Smooth muscle cell (in vitro differentiated cells): ENCODE data around the gene CCR1. TPM values are rescaled to one million over a fixed set of nuclear protein-coding genes. Genes with fewer than 3 reads are reported as not detected.

Experiments
- DNase-seq: peaks from one replicate; lab custom pipeline; 2025; ENCODE audit not compliant: unreplicated experiment; lab: John Stamatoyannopoulos, UW
- H2AFZ ChIP-seq: fragments of 200-600 bp; sonication (generic); 2 replicates; pipeline ENCODE4 v1.6.0; 2016; ENCODE audit warnings: antibody characterized with exemption, low read depth, mild to moderate bottlenecking
- H3F3A ChIP-seq: fragments of 200-600 bp; sonication (generic); 2 replicates; pipeline ENCODE4 v1.6.0; 2017; ENCODE audit warnings: antibody characterized with exemption, low read depth
- H3K27ac ChIP-seq: fragments of 200-600 bp; sonication (generic); 2 replicates; pipeline ENCODE4 v1.5.1; 2016; ENCODE audit warnings: low read depth, mild to moderate bottlenecking
- H3K27me3 ChIP-seq: fragments of 200-600 bp; sonication (generic); 2 replicates; pipeline ENCODE4 v1.6.1; 2016; ENCODE audit warnings: low read depth, mild to moderate bottlenecking
- H3K36me3 ChIP-seq: fragments of 200-600 bp; sonication (generic); 2 replicates; pipeline ENCODE4 v1.5.1; 2016; ENCODE audit warnings: low read depth
- H3K4me1 ChIP-seq: fragments of 200-600 bp; sonication (generic); 2 replicates; pipeline ENCODE4 v1.5.1; 2016; ENCODE audit warnings: low read depth
- H3K4me2 ChIP-seq: fragments of 200-600 bp; sonication (generic); 2 replicates; pipeline ENCODE4 v1.6.0; 2016; ENCODE audit warnings: mild to moderate bottlenecking
- H3K4me3 ChIP-seq: fragments of 200-600 bp; sonication (generic); 2 replicates; pipeline ENCODE4 v1.5.1; 2016; ENCODE audit warnings: mild to moderate bottlenecking
- H3K79me2 ChIP-seq: fragments of 200-600 bp; sonication (generic); 2 replicates; pipeline ENCODE4 v1.6.0; 2016; ENCODE audit warnings: low read depth, mild to moderate bottlenecking
- H3K9ac ChIP-seq: fragments of 200-600 bp; sonication (generic); 2 replicates; pipeline ENCODE4 v1.6.0; 2016; ENCODE audit warnings: low read depth
- H3K9me3 ChIP-seq: fragments of 200-600 bp; sonication (generic); replicated peaks from 2 replicates; pipeline ENCODE4 v1.5.1; 2016; ENCODE audit warnings: low read depth
- H4K20me1 ChIP-seq: fragments of 200-600 bp; sonication (generic); 2 replicates; pipeline ENCODE4 v1.6.0; 2016; ENCODE audit warnings: low read depth
- CTCF ChIP-seq: fragments of 200-600 bp; sonication (generic); IDR thresholded peaks from 2 replicates; pipeline ENCODE4 v1.5.1; 2017; ENCODE audit warnings: borderline replicate concordance, mild to moderate bottlenecking, antibody characterized with exemption; ENCODE audit not compliant: insufficient read depth, poor library complexity, severe bottlenecking
- WGBS: methylation state at CpG from one replicate; pipeline ENCODE4 v1.1.7; 2016; ENCODE audit warnings: low lambda C conversion rate; 5-methylcytosine and 5-hydroxymethylcytosine counted together
- polyA plus RNA-seq: library from polyadenylated mRNA; unstranded; fragments of >200 nt; fragmentation: Nextera tagmentation; extraction: Ambion mirVana; gene quantifications from 2 replicates; pipeline ENCODE4 v1.2.1, GENCODE V29; 2016
- total RNA-seq: library from RNA; depleted of rRNA; stranded (reverse); fragments of >200 nt; gene quantifications from 2 replicates; pipeline ENCODE4 v1.2.3, GENCODE V29; 2014

CCR1 gene
- total and polyA plus RNA-seq, 2 experiments from 2014 or later, result 0.19 TPM; not detected in 1

- Histone ChIP-seq H3K79me2 (no peaks in the 10 kb centered on the region), H3K4me2 (no peak overlapping the region), H3K36me3 (no peaks in the 10 kb centered on the region), H3K4me1 (no peaks in the 10 kb centered on the region), H4K20me1 (no peaks in the 10 kb centered on the region), H3K4me3 (no peak overlapping the region), H3K27ac (no peak overlapping the region), H2AFZ (no peak overlapping the region), H3K9ac (no peak overlapping the region), H3K27me3 (no peaks in the 10 kb centered on the region), H3F3A (no peaks in the 10 kb centered on the region), H3K9me3 (no peaks in the 10 kb centered on the region)
- no peak for TF ChIP-seq CTCF
- 89% methylated on average over 5 of the region's 5 CpGs for WGBS
- DNase-seq, result no peak
Observed at GRCh38 chr3:46183330-46183729, 24.8 kb downstream of the CCR1 start.

- DNase-seq, result no peak
- Histone ChIP-seq H3K4me3 (no peak overlapping the region), H3F3A (no peaks in the 10 kb centered on the region), H3K9ac (no peak overlapping the region), H3K27me3 (no peaks in the 10 kb centered on the region), H3K4me2 (no peak overlapping the region), H3K79me2 (no peaks in the 10 kb centered on the region), H2AFZ (no peak overlapping the region), H3K4me1 (no peaks in the 10 kb centered on the region), H3K27ac (peak overlapping the region; percentile 9), H3K36me3 (no peaks in the 10 kb centered on the region), H4K20me1 (no peaks in the 10 kb centered on the region), H3K9me3 (peaks cover 6% of the 10 kb centered on the region)
- TF ChIP-seq CTCF, result no peak
- 79% methylated on average over 2 of the region's 2 CpGs for WGBS
Observed at GRCh38 chr3:46168583-46169345, 39.3 kb downstream of the CCR1 start.

- no peak for DNase-seq
Observed at GRCh38 chr3:46163556-46164041, 44.5 kb downstream of the CCR1 start.

More at GRCh38 chr3:46163556-46164041, 44.5 kb downstream of the CCR1 start:
- WGBS, result 23% methylated on average over 3 of the region's 3 CpGs
- no peak for TF ChIP-seq CTCF
- no peaks in the 10 kb centered on the region for H3K79me2 ChIP-seq
- H4K20me1 ChIP-seq, result no peaks in the 10 kb centered on the region
- no peak overlapping the region for H2AFZ ChIP-seq
- peak overlapping the region; percentile 82 for H3K27ac ChIP-seq
- peaks cover 3% of the 10 kb centered on the region for H3F3A ChIP-seq
- H3K27me3 ChIP-seq, result no peaks in the 10 kb centered on the region
- peak overlapping the region; percentile 38 for H3K4me2 ChIP-seq
- no peaks in the 10 kb centered on the region for H3K36me3 ChIP-seq
- peaks cover 6% of the 10 kb centered on the region for H3K9me3 ChIP-seq
- peaks cover 5% of the 10 kb centered on the region for H3K4me1 ChIP-seq
- H3K4me3 ChIP-seq, result no peak overlapping the region
- peak overlapping the region; percentile 22 for H3K9ac ChIP-seq
